GM23338 (cell line): ENCODE results near the gene SLC5A4. TPM values are rescaled to one million over a fixed set of nuclear protein-coding genes. Genes with fewer than 3 reads are reported as not detected.
A peak's percentile ranks its signal among the peaks of the same experiment; 100 is the strongest.

Source experiments
- ATAC-seq: fragments of 200-7000 bp; cut with Tn5 transposase; 3 replicates; pipeline ENCODE4 v1.9.1; 2020
- DNase-seq: peaks from one replicate; pipeline ENCODE4 v3.0.0-alpha.2; 2015; ENCODE audit warnings: low spot score
- H2AFZ ChIP-seq: fragments of 200-600 bp; sonication (generic); 2 replicates; pipeline ENCODE4 v1.8.0; 2016; ENCODE audit warnings: antibody characterized with exemption, mild to moderate bottlenecking, moderate library complexity
- H3F3A ChIP-seq: fragments of 200-600 bp; sonication (generic); replicated peaks from 2 replicates; pipeline ENCODE4 v1.8.0; 2017; ENCODE audit warnings: antibody characterized with exemption, mixed run types, low read depth
- H3K27ac ChIP-seq: fragments of 200-600 bp; sonication (generic); 2 replicates; pipeline ENCODE4 v1.6.1; 2016; ENCODE audit warnings: low read depth
- H3K27me3 ChIP-seq: fragments of 200-600 bp; sonication (generic); 2 replicates; pipeline ENCODE4 v1.8.0; 2016; ENCODE audit warnings: mild to moderate bottlenecking, mixed run types, moderate library complexity; ENCODE audit not compliant: insufficient read depth
- H3K36me3 ChIP-seq: fragments of 200-600 bp; sonication (generic); 2 replicates; pipeline ENCODE4 v1.8.0; 2016; ENCODE audit warnings: mild to moderate bottlenecking; ENCODE audit not compliant: insufficient read depth
- H3K4me1 ChIP-seq: fragments of 200-600 bp; sonication (generic); 2 replicates; pipeline ENCODE4 v1.8.0; 2016; ENCODE audit warnings: mild to moderate bottlenecking, moderate library complexity; ENCODE audit not compliant: insufficient read depth
- H3K4me2 ChIP-seq: fragments of 200-600 bp; sonication (generic); 2 replicates; pipeline ENCODE4 v1.7.1; 2017; ENCODE audit warnings: mixed run types
- H3K4me3 ChIP-seq: fragments of 200-600 bp; sonication (generic); 2 replicates; pipeline ENCODE4 v1.6.1; 2016; ENCODE audit warnings: mixed run types
- H3K79me2 ChIP-seq: fragments of 200-600 bp; sonication (generic); replicated peaks from 2 replicates; pipeline ENCODE4 v1.8.0; 2017; ENCODE audit warnings: mild to moderate bottlenecking; ENCODE audit not compliant: insufficient read depth
- H3K9me2 ChIP-seq: fragments of 200-600 bp; sonication (generic); 2 replicates; pipeline ENCODE4 v1.8.0; 2017; ENCODE audit not compliant: insufficient read depth
- H4K20me1 ChIP-seq: fragments of 200-600 bp; sonication (generic); replicated peaks from 2 replicates; pipeline ENCODE4 v1.8.0; 2017; ENCODE audit warnings: mild to moderate bottlenecking; ENCODE audit not compliant: insufficient read depth
- H3K27ac Mint-ChIP-seq: 2 replicates; pipeline ENCODE4 v1.8.0; 2020; ENCODE audit warnings: inconsistent platforms, mild to moderate bottlenecking, moderate library complexity, mixed read lengths
- H3K27me3 Mint-ChIP-seq: 3 replicates; pipeline ENCODE4 v1.8.0; 2022; ENCODE audit warnings: low read depth, mild to moderate bottlenecking, moderate library complexity, mixed read lengths, inconsistent platforms; ENCODE audit not compliant: insufficient read depth, poor library complexity
- H3K36me3 Mint-ChIP-seq: 3 replicates; pipeline ENCODE4 v1.8.0; 2021; ENCODE audit warnings: low read depth, mild to moderate bottlenecking, inconsistent platforms, moderate library complexity, mixed read lengths
- H3K4me1 Mint-ChIP-seq: 3 replicates; pipeline ENCODE4 v1.8.0; 2020; ENCODE audit warnings: mild to moderate bottlenecking, inconsistent platforms, mixed read lengths
- H3K4me3 Mint-ChIP-seq: 3 replicates; pipeline ENCODE4 v1.8.0; 2021; ENCODE audit warnings: moderate library complexity, mild to moderate bottlenecking, inconsistent platforms, mixed read lengths
- H3K9me3 Mint-ChIP-seq: 3 replicates; pipeline ENCODE4 v1.8.0; 2020; ENCODE audit warnings: moderate library complexity, mild to moderate bottlenecking, inconsistent platforms, mixed read lengths
- CREB1 ChIP-seq: fragments of 250-450 bp; sonication (Bioruptor Pico); IDR thresholded peaks from 2 replicates; pipeline ENCODE4 v1.5.0; 2020; ENCODE audit warnings: low read depth, mild to moderate bottlenecking, moderate library complexity
- EZH2 ChIP-seq: fragments of 200-600 bp; sonication (generic); IDR thresholded peaks from one replicate; pipeline ENCODE4 v1.8.0; 2017; ENCODE audit warnings: antibody characterized with exemption, mild to moderate bottlenecking, low read depth; ENCODE audit not compliant: unreplicated experiment
- JUNB ChIP-seq: IDR thresholded peaks from one replicate; pipeline ENCODE4 v1.6.1; 2016; ENCODE audit warnings: antibody characterized with exemption; ENCODE audit not compliant: unreplicated experiment
- ZNF114 ChIP-seq: fragments of 250-450 bp; sonication (Bioruptor Pico); IDR thresholded peaks from 2 replicates; pipeline ENCODE4 v1.5.0; 2020; ENCODE audit warnings: mild to moderate bottlenecking, moderate library complexity
- ZNF331 ChIP-seq: fragments of 250-450 bp; sonication (Bioruptor Pico); IDR thresholded peaks from 2 replicates; pipeline ENCODE4 v1.5.0; 2020; ENCODE audit warnings: low read depth, mild to moderate bottlenecking, moderate library complexity
- polyA plus RNA-seq: library from polyadenylated mRNA; unstranded; fragments of >200 nt; fragmentation: Nextera tagmentation; extraction: Ambion mirVana; gene quantifications from 2 replicates; pipeline ENCODE4 v1.2.1, GENCODE V29; 2016
- total RNA-seq: library from RNA; depleted of rRNA; stranded (reverse); fragments of >200 nt; shearing (Covaris generic); gene quantifications from 2 replicates; pipeline ENCODE4 v1.2.3, GENCODE V29; 2014
- TF ChIP-seq, protein P1 (sequence below), 2 experiments: fragments of 200-600 bp in 1 of 2; sonication (generic) in 1 of 2; conservative IDR thresholded peaks; 2 replicates each; pipeline versions ENCODE4 v1.5.1 to v1.6.1; 2016 to 2017; ENCODE audit warnings: antibody characterized with exemption in 2 of 2, low read depth in 2 of 2, mild to moderate bottlenecking in 2 of 2, moderate library complexity in 1 of 2
- TF ChIP-seq, protein P2 (sequence below): fragments of 250-450 bp; sonication (Bioruptor Pico); IDR thresholded peaks from 2 replicates; pipeline ENCODE4 v1.5.0; 2020; ENCODE audit warnings: mild to moderate bottlenecking, moderate library complexity

SLC5A4 gene
- total and polyA plus RNA-seq, 2 experiments from 2014 or later, result 0.16 TPM; not detected in 1

- no peak overlapping the region for H3K4me3 Mint-ChIP-seq
- Histone ChIP-seq H3K9me2 (no peaks in the 10 kb centered on the region), H2AFZ (no peak overlapping the region), H4K20me1 (no peaks in the 10 kb centered on the region), H3K4me2 (no peak overlapping the region), H3K4me3 (no peak overlapping the region), H3F3A (no peaks in the 10 kb centered on the region), H3K27ac (no peak overlapping the region), H3K36me3 (no peaks in the 10 kb centered on the region), H3K4me1 (peaks cover 8% of the 10 kb centered on the region; the same call in 1 of the 2 replicates), H3K79me2 (no peaks in the 10 kb centered on the region), H3K27me3 (peaks cover 47% of the 10 kb centered on the region)
- TF ChIP-seq, protein P1, sequence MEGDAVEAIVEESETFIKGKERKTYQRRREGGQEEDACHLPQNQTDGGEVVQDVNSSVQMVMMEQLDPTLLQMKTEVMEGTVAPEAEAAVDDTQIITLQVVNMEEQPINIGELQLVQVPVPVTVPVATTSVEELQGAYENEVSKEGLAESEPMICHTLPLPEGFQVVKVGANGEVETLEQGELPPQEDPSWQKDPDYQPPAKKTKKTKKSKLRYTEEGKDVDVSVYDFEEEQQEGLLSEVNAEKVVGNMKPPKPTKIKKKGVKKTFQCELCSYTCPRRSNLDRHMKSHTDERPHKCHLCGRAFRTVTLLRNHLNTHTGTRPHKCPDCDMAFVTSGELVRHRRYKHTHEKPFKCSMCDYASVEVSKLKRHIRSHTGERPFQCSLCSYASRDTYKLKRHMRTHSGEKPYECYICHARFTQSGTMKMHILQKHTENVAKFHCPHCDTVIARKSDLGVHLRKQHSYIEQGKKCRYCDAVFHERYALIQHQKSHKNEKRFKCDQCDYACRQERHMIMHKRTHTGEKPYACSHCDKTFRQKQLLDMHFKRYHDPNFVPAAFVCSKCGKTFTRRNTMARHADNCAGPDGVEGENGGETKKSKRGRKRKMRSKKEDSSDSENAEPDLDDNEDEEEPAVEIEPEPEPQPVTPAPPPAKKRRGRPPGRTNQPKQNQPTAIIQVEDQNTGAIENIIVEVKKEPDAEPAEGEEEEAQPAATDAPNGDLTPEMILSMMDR (conservative IDR thresholded peaks at IDR 0.05; ENCODE audit: low read depth in 2 of 2), result peak in 1 of 2 experiments; percentile 12; a peak in 1 of 4 replicates
- TF ChIP-seq CREB1 (CRISPR knock-in tag), result no peak
- no peak overlapping the region for H3K27ac Mint-ChIP-seq
- ATAC-seq, result no peak
- H3K9me3 Mint-ChIP-seq, result no peaks in the 10 kb centered on the region
- H3K36me3 Mint-ChIP-seq, result no peaks in the 10 kb centered on the region
- DNase-seq, result peak; percentile 45
- H3K4me1 Mint-ChIP-seq, result peaks cover 39% of the 10 kb centered on the region
- H3K27me3 Mint-ChIP-seq, result peaks cover 43% of the 10 kb centered on the region
Observed at GRCh38 chr22:32200752-32201151, 54.4 kb downstream of the SLC5A4 start.

GRCh38 chr22:32199961-32200360 is 55.2 kb downstream of the SLC5A4 start:
- Mint-ChIP-seq H3K9me3 (no peaks in the 10 kb centered on the region), H3K27me3 (peaks cover 40% of the 10 kb centered on the region), H3K36me3 (no peaks in the 10 kb centered on the region), H3K4me1 (peaks cover 34% of the 10 kb centered on the region), H3K4me3 (no peak overlapping the region), H3K27ac (no peak overlapping the region)
- H3K36me3 ChIP-seq, result no peaks in the 10 kb centered on the region
- ATAC-seq (no peak), DNase-seq (no peak)
- peaks cover 8% of the 10 kb centered on the region; the same call in 1 of the 2 replicates for H3K4me1 ChIP-seq
- no peaks in the 10 kb centered on the region for H3K9me2 ChIP-seq
- H3K79me2 ChIP-seq, result no peaks in the 10 kb centered on the region
- H3K4me3 ChIP-seq, result no peak overlapping the region
- no peak overlapping the region for H3K27ac ChIP-seq
- no peak overlapping the region for H2AFZ ChIP-seq
- H3K27me3 ChIP-seq, result peaks cover 39% of the 10 kb centered on the region
- no peaks in the 10 kb centered on the region for H4K20me1 ChIP-seq
- H3K4me2 ChIP-seq, result no peak overlapping the region
- H3F3A ChIP-seq, result no peaks in the 10 kb centered on the region
- TF ChIP-seq, protein P2, sequence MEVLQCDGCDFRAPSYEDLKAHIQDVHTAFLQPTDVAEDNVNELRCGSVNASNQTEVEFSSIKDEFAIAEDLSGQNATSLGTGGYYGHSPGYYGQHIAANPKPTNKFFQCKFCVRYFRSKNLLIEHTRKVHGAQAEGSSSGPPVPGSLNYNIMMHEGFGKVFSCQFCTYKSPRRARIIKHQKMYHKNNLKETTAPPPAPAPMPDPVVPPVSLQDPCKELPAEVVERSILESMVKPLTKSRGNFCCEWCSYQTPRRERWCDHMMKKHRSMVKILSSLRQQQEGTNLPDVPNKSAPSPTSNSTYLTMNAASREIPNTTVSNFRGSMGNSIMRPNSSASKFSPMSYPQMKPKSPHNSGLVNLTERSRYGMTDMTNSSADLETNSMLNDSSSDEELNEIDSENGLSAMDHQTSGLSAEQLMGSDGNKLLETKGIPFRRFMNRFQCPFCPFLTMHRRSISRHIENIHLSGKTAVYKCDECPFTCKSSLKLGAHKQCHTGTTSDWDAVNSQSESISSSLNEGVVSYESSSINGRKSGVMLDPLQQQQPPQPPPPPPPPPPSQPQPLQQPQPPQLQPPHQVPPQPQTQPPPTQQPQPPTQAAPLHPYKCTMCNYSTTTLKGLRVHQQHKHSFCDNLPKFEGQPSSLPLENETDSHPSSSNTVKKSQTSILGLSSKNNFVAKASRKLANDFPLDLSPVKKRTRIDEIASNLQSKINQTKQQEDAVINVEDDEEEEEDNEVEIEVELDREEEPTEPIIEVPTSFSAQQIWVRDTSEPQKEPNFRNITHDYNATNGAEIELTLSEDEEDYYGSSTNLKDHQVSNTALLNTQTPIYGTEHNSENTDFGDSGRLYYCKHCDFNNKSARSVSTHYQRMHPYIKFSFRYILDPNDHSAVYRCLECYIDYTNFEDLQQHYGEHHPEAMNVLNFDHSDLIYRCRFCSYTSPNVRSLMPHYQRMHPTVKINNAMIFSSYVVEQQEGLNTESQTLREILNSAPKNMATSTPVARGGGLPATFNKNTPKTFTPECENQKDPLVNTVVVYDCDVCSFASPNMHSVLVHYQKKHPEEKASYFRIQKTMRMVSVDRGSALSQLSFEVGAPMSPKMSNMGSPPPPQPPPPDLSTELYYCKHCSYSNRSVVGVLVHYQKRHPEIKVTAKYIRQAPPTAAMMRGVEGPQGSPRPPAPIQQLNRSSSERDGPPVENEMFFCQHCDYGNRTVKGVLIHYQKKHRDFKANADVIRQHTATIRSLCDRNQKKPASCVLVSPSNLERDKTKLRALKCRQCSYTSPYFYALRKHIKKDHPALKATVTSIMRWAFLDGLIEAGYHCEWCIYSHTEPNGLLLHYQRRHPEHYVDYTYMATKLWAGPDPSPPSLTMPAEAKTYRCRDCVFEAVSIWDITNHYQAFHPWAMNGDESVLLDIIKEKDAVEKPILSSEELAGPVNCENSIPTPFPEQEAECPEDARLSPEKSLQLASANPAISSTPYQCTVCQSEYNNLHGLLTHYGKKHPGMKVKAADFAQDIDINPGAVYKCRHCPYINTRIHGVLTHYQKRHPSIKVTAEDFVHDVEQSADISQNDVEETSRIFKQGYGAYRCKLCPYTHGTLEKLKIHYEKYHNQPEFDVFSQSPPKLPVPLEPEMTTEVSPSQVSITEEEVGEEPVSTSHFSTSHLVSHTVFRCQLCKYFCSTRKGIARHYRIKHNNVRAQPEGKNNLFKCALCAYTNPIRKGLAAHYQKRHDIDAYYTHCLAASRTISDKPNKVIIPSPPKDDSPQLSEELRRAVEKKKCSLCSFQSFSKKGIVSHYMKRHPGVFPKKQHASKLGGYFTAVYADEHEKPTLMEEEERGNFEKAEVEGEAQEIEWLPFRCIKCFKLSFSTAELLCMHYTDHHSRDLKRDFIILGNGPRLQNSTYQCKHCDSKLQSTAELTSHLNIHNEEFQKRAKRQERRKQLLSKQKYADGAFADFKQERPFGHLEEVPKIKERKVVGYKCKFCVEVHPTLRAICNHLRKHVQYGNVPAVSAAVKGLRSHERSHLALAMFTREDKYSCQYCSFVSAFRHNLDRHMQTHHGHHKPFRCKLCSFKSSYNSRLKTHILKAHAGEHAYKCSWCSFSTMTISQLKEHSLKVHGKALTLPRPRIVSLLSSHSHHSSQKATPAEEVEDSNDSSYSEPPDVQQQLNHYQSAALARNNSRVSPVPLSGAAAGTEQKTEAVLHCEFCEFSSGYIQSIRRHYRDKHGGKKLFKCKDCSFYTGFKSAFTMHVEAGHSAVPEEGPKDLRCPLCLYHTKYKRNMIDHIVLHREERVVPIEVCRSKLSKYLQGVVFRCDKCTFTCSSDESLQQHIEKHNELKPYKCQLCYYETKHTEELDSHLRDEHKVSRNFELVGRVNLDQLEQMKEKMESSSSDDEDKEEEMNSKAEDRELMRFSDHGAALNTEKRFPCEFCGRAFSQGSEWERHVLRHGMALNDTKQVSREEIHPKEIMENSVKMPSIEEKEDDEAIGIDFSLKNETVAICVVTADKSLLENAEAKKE (CRISPR knock-in tag), result no peak
- TF ChIP-seq, protein P1 (conservative IDR thresholded peaks at IDR 0.05; ENCODE audit: low read depth in 2 of 2), result no peak
- no peak for TF ChIP-seq ZNF114
- no peak for TF ChIP-seq EZH2
- TF ChIP-seq JUNB, result no peak
- no peak for TF ChIP-seq ZNF331 (CRISPR knock-in tag)
